CD14-positive monocyte (primary cell): ENCODE data around the gene RNU6-9. TPM values are rescaled to one million over a fixed set of nuclear protein-coding genes. Genes with fewer than 3 reads are reported as not detected.

ENCODE experiments used
- DNase-seq, 3 donors: peaks; one replicate each; pipeline ENCODE4 v3.0.0-alpha.2; 2011 to 2022
- H2AFZ ChIP-seq: 2 replicates; pipeline ENCODE4 v1.6.0; 2012; ENCODE audit warnings: mild to moderate bottlenecking, low read depth, low read length, inconsistent platforms; ENCODE audit not compliant: insufficient read depth, poor library complexity, severe bottlenecking
- H3K27ac ChIP-seq, 2 donors: 1 replicate in 1 of 2; 2 replicates in 1 of 2; pipeline ENCODE4 v1.5.1; 2012 to 2013; ENCODE audit warnings: low read length in 2 of 2, control low read depth in 1 of 2, inconsistent platforms in 1 of 2, low read depth in 1 of 2, mild to moderate bottlenecking in 1 of 2
- H3K27me3 ChIP-seq, 2 donors: one replicate each; pipeline versions ENCODE4 v1.6.0 to v1.6.1; 2011 to 2013; ENCODE audit warnings: low read length in 2 of 2; ENCODE audit not compliant: control insufficient read depth in 2 of 2, insufficient read depth in 2 of 2
- H3K36me3 ChIP-seq, 2 donors: replicated peaks in 1 of 2; 1 replicate in 1 of 2; 2 replicates in 1 of 2; pipeline versions ENCODE4 v1.5.1 to v1.6.1; 2012 to 2013; ENCODE audit warnings: low read length in 2 of 2, control low read depth in 1 of 2, inconsistent platforms in 1 of 2, mild to moderate bottlenecking in 1 of 2; ENCODE audit not compliant: insufficient read depth in 2 of 2, control insufficient read depth in 1 of 2
- H3K4me1 ChIP-seq, 2 donors: 1 replicate in 1 of 2; 2 replicates in 1 of 2; pipeline versions ENCODE4 v1.5.1 to v1.6.1; 2012 to 2013; ENCODE audit warnings: low read length in 2 of 2, control low read depth in 1 of 2, inconsistent platforms in 1 of 2, mild to moderate bottlenecking in 1 of 2, moderate library complexity in 1 of 2; ENCODE audit not compliant: insufficient read depth in 2 of 2, control insufficient read depth in 1 of 2
- H3K4me2 ChIP-seq: replicated peaks from 2 replicates; pipeline ENCODE3; 2012; ENCODE audit warnings: low read length, moderate library complexity, mild to moderate bottlenecking; ENCODE audit not compliant: poor library complexity, severe bottlenecking; ENCODE audit errors: extremely low read depth
- H3K4me3 ChIP-seq, 3 experiments: fragments of 200-600 bp in 1 of 3; sonication (generic) in 1 of 3; replicated peaks in 1 of 3; 1 replicate in 2 of 3; 2 replicates in 1 of 3; pipeline ENCODE4 v1.5.1; 2011 to 2013; ENCODE audit warnings: low read length in 3 of 3, mild to moderate bottlenecking in 3 of 3, control low read depth in 2 of 3, low read depth in 2 of 3, inconsistent platforms in 1 of 3, moderate library complexity in 1 of 3
- H3K79me2 ChIP-seq: 2 replicates; pipeline ENCODE4 v1.6.0; 2012; ENCODE audit warnings: mild to moderate bottlenecking, control low read depth, inconsistent platforms, low read length, moderate library complexity; ENCODE audit not compliant: insufficient read depth
- H3K9ac ChIP-seq: 2 replicates; pipeline ENCODE4 v1.6.0; 2017; ENCODE audit warnings: low read length, mild to moderate bottlenecking; ENCODE audit not compliant: insufficient read depth, poor library complexity, severe bottlenecking
- H3K9me3 ChIP-seq, 2 donors: replicated peaks in 1 of 2; 1 replicate in 1 of 2; 2 replicates in 1 of 2; pipeline versions ENCODE4 v1.5.1 to v1.6.1; 2012 to 2013; ENCODE audit warnings: low read length in 2 of 2, control low read depth in 1 of 2; ENCODE audit not compliant: control insufficient read depth in 1 of 2, insufficient read depth in 1 of 2
- H4K20me1 ChIP-seq: 2 replicates; pipeline ENCODE4 v1.6.0; 2012; ENCODE audit warnings: mild to moderate bottlenecking, low read length, control low read depth, moderate library complexity; ENCODE audit not compliant: insufficient read depth
- H3K27ac Mint-ChIP-seq, 7 donors: one replicate each; pipeline ENCODE4 v1.8.0; 2020; ENCODE audit warnings: mild to moderate bottlenecking in 7 of 7, mixed read lengths in 7 of 7, moderate library complexity in 6 of 7, inconsistent platforms in 2 of 7
- H3K27me3 Mint-ChIP-seq, 3 donors: one replicate each; pipeline ENCODE4 v1.8.0; 2021 to 2022; ENCODE audit warnings: low read depth in 3 of 3, mild to moderate bottlenecking in 3 of 3, mixed read lengths in 3 of 3, moderate library complexity in 3 of 3, inconsistent platforms in 1 of 3
- H3K36me3 Mint-ChIP-seq, 2 donors: one replicate each; pipeline ENCODE4 v1.8.0; 2020; ENCODE audit warnings: mixed read lengths in 2 of 2, inconsistent platforms in 1 of 2, mild to moderate bottlenecking in 1 of 2
- H3K4me1 Mint-ChIP-seq: one replicate; pipeline ENCODE4 v1.8.0; 2020; ENCODE audit warnings: mild to moderate bottlenecking, mixed read lengths
- H3K4me3 Mint-ChIP-seq, 2 donors: one replicate each; pipeline ENCODE4 v1.8.0; 2020; ENCODE audit warnings: mild to moderate bottlenecking in 2 of 2, mixed read lengths in 2 of 2, moderate library complexity in 1 of 2
- H3K9me3 Mint-ChIP-seq, 7 donors: one replicate each; pipeline ENCODE4 v1.8.0; 2020 to 2022; ENCODE audit warnings: mixed read lengths in 7 of 7, mild to moderate bottlenecking in 6 of 7, moderate library complexity in 6 of 7, inconsistent platforms in 2 of 7
- CTCF ChIP-seq: fragments of 200-600 bp; IDR thresholded peaks from one replicate; pipeline ENCODE4 v1.8.0; 2022; ENCODE audit warnings: antibody characterized with exemption, mild to moderate bottlenecking
- WGBS: methylation state at CpG from one replicate; pipeline ENCODE4 v1.1.5; 2013; ENCODE audit warnings: missing lambda C conversion rate; ENCODE audit not compliant: insufficient coverage; 5-methylcytosine and 5-hydroxymethylcytosine counted together
- intact Hi-C, 2 donors: fragments of 100-400 bp; cut with micrococcal nuclease; formaldehyde crosslinking; loops; one replicate each; pipeline versions ENCODE4 v1.15.0 to v1.15.1; 2023
- polyA plus RNA-seq, 3 donors: library from polyadenylated mRNA; depleted of rRNA in 1 of 3; unstranded in 2 of 3; stranded (reverse) in 1 of 3; fragments of 300-500 nt in 2 of 3; fragments of >200 nt in 1 of 3; fragmentation: Illumina TruSeq in 2 of 3; gene quantifications; 1 replicate in 2 of 3; 2 replicates in 1 of 3; pipeline ENCODE4 v1.2.3, GENCODE V29; 2012 to 2021

Gene RNU6-9
- polyA plus RNA-seq, 3 donors, result not detected

DNA sequence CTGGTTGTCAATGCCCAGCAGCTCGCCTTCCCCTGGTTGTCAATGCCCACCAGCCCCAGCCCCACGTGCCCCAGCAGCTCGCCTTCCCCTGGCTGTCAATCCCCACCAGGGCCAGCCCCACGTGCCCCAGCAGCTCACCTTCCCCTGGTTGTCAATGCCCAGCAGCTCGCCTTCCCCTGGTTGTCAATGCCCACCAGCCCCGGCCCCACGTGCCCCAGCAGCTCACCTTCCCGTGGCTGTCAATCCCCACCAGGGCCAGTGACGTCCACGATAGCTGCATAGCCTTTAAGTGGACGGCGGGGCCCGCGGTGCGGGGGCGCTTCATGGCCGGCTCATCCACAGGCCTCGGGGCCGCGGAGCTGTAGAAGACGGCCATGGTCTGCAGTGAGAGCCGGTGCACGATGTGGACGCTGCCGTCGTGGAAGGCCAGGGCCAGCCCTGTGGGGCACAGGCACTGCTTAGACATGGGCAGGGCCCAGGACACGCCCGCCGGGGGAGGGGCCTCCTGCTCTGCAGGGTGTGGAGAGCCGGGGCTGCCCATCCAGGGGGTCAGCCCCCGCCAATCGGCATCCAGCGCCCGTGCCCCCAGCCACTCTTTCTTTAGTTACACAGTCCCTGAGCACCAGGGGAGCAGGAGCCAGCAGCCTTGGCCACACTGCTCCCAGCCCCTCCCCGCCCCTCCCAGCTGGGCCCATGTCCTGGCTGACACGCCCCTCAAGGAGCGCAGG is 13.4 kb upstream of the RNU6-9 start:
- no peak overlapping the region for H3K4me3 Mint-ChIP-seq
- WGBS, result 92% methylated on average over 37 of the region's 37 CpGs
- no peak overlapping the region for H3K27ac Mint-ChIP-seq
- H3K36me3 Mint-ChIP-seq, result peaks cover 55 to 88% of the 10 kb centered on the region in 2 donors
- no peak for DNase-seq
- H3K27ac ChIP-seq, result no peak overlapping the region
- H3K9me3 ChIP-seq, result no peaks in the 10 kb centered on the region
- H4K20me1 ChIP-seq, result peaks cover 4% of the 10 kb centered on the region
- no peak overlapping the region for H3K9ac ChIP-seq
- no peak overlapping the region for H2AFZ ChIP-seq
- H3K4me2 ChIP-seq, result no peak overlapping the region
- H3K79me2 ChIP-seq, result no peaks in the 10 kb centered on the region
- intact Hi-C loops, result no loop called here
- H3K9me3 Mint-ChIP-seq, result peaks cover 0 to 3% (median 0%) of the 10 kb centered on the region in 7 donors
- H3K4me1 ChIP-seq, result no peaks in the 10 kb centered on the region
- no peak for TF ChIP-seq CTCF
- H3K4me1 Mint-ChIP-seq, result no peaks in the 10 kb centered on the region
- no peaks in the 10 kb centered on the region for H3K27me3 ChIP-seq
- no peaks in the 10 kb centered on the region for H3K27me3 Mint-ChIP-seq
- peaks cover 45 to 52% of the 10 kb centered on the region in 2 donors for H3K36me3 ChIP-seq
- no peak overlapping the region for H3K4me3 ChIP-seq

GRCh38 chr19:881385-882071 is 11.8 kb upstream of the RNU6-9 start:
- Histone ChIP-seq H3K4me2 (no peak overlapping the region), H3K79me2 (no peaks in the 10 kb centered on the region), H3K9me3 (no peaks in the 10 kb centered on the region), H3K9ac (no peak overlapping the region), H3K4me3 (no peak overlapping the region), H3K27ac (no peak overlapping the region), H3K27me3 (no peaks in the 10 kb centered on the region), H4K20me1 (peaks cover 10% of the 10 kb centered on the region), H3K4me1 (no peaks in the 10 kb centered on the region), H3K36me3 (peaks cover 56 to 57% of the 10 kb centered on the region in 2 donors), H2AFZ (no peak overlapping the region)
- no peak overlapping the region for H3K4me3 Mint-ChIP-seq
- H3K9me3 Mint-ChIP-seq, result peaks cover 0 to 3% (median 0%) of the 10 kb centered on the region in 7 donors
- H3K27ac Mint-ChIP-seq, result no peak overlapping the region
- no peak for DNase-seq
- WGBS, result 97% methylated on average over 30 of the region's 34 CpGs
- peaks cover 56 to 88% of the 10 kb centered on the region in 2 donors for H3K36me3 Mint-ChIP-seq
- intact Hi-C loops, result no loop called here
- H3K27me3 Mint-ChIP-seq, result no peaks in the 10 kb centered on the region
- no peak for TF ChIP-seq CTCF
- H3K4me1 Mint-ChIP-seq, result no peaks in the 10 kb centered on the region
